GM23338 (cell line): Measurements from ENCODE around the gene PAX4. TPM values are rescaled to one million over a fixed set of nuclear protein-coding genes. Genes with fewer than 3 reads are reported as not detected.
A peak's percentile ranks its signal among the peaks of the same experiment; 100 is the strongest.

Source experiments
- ATAC-seq: fragments of 200-7000 bp; cut with Tn5 transposase; 3 replicates; pipeline ENCODE4 v1.9.1; 2020
- DNase-seq: peaks from one replicate; pipeline ENCODE4 v3.0.0-alpha.2; 2015; ENCODE audit warnings: low spot score
- H2AFZ ChIP-seq: fragments of 200-600 bp; sonication (generic); 2 replicates; pipeline ENCODE4 v1.8.0; 2016; ENCODE audit warnings: antibody characterized with exemption, mild to moderate bottlenecking, moderate library complexity
- H3F3A ChIP-seq: fragments of 200-600 bp; sonication (generic); replicated peaks from 2 replicates; pipeline ENCODE4 v1.8.0; 2017; ENCODE audit warnings: antibody characterized with exemption, mixed run types, low read depth
- H3K27ac ChIP-seq: fragments of 200-600 bp; sonication (generic); 2 replicates; pipeline ENCODE4 v1.6.1; 2016; ENCODE audit warnings: low read depth
- H3K27me3 ChIP-seq: fragments of 200-600 bp; sonication (generic); 2 replicates; pipeline ENCODE4 v1.8.0; 2016; ENCODE audit warnings: mild to moderate bottlenecking, mixed run types, moderate library complexity; ENCODE audit not compliant: insufficient read depth
- H3K36me3 ChIP-seq: fragments of 200-600 bp; sonication (generic); 2 replicates; pipeline ENCODE4 v1.8.0; 2016; ENCODE audit warnings: mild to moderate bottlenecking; ENCODE audit not compliant: insufficient read depth
- H3K4me1 ChIP-seq: fragments of 200-600 bp; sonication (generic); 2 replicates; pipeline ENCODE4 v1.8.0; 2016; ENCODE audit warnings: mild to moderate bottlenecking, moderate library complexity; ENCODE audit not compliant: insufficient read depth
- H3K4me2 ChIP-seq: fragments of 200-600 bp; sonication (generic); 2 replicates; pipeline ENCODE4 v1.7.1; 2017; ENCODE audit warnings: mixed run types
- H3K4me3 ChIP-seq: fragments of 200-600 bp; sonication (generic); 2 replicates; pipeline ENCODE4 v1.6.1; 2016; ENCODE audit warnings: mixed run types
- H3K79me2 ChIP-seq: fragments of 200-600 bp; sonication (generic); replicated peaks from 2 replicates; pipeline ENCODE4 v1.8.0; 2017; ENCODE audit warnings: mild to moderate bottlenecking; ENCODE audit not compliant: insufficient read depth
- H3K9me2 ChIP-seq: fragments of 200-600 bp; sonication (generic); 2 replicates; pipeline ENCODE4 v1.8.0; 2017; ENCODE audit not compliant: insufficient read depth
- H4K20me1 ChIP-seq: fragments of 200-600 bp; sonication (generic); replicated peaks from 2 replicates; pipeline ENCODE4 v1.8.0; 2017; ENCODE audit warnings: mild to moderate bottlenecking; ENCODE audit not compliant: insufficient read depth
- H3K27ac Mint-ChIP-seq: 2 replicates; pipeline ENCODE4 v1.8.0; 2020; ENCODE audit warnings: inconsistent platforms, mild to moderate bottlenecking, moderate library complexity, mixed read lengths
- H3K27me3 Mint-ChIP-seq: 3 replicates; pipeline ENCODE4 v1.8.0; 2022; ENCODE audit warnings: low read depth, mild to moderate bottlenecking, moderate library complexity, mixed read lengths, inconsistent platforms; ENCODE audit not compliant: insufficient read depth, poor library complexity
- H3K36me3 Mint-ChIP-seq: 3 replicates; pipeline ENCODE4 v1.8.0; 2021; ENCODE audit warnings: low read depth, mild to moderate bottlenecking, inconsistent platforms, moderate library complexity, mixed read lengths
- H3K4me1 Mint-ChIP-seq: 3 replicates; pipeline ENCODE4 v1.8.0; 2020; ENCODE audit warnings: mild to moderate bottlenecking, inconsistent platforms, mixed read lengths
- H3K4me3 Mint-ChIP-seq: 3 replicates; pipeline ENCODE4 v1.8.0; 2021; ENCODE audit warnings: moderate library complexity, mild to moderate bottlenecking, inconsistent platforms, mixed read lengths
- H3K9me3 Mint-ChIP-seq: 3 replicates; pipeline ENCODE4 v1.8.0; 2020; ENCODE audit warnings: moderate library complexity, mild to moderate bottlenecking, inconsistent platforms, mixed read lengths
- EZH2 ChIP-seq: fragments of 200-600 bp; sonication (generic); IDR thresholded peaks from one replicate; pipeline ENCODE4 v1.8.0; 2017; ENCODE audit warnings: antibody characterized with exemption, mild to moderate bottlenecking, low read depth; ENCODE audit not compliant: unreplicated experiment
- EZH2phosphoT487 ChIP-seq: fragments of 200-600 bp; sonication (generic); IDR thresholded peaks from one replicate; pipeline ENCODE4 v1.8.1; 2018; ENCODE audit warnings: antibody characterized with exemption; ENCODE audit not compliant: unreplicated experiment
- POLR2AphosphoS5 ChIP-seq: IDR thresholded peaks from 2 replicates; pipeline ENCODE4 v1.6.1; 2016; ENCODE audit warnings: antibody characterized with exemption, low read depth
- STAT1 ChIP-seq: IDR thresholded peaks from one replicate; pipeline ENCODE4 v1.6.1; 2016; ENCODE audit warnings: antibody characterized with exemption; ENCODE audit not compliant: unreplicated experiment
- ZNF114 ChIP-seq: fragments of 250-450 bp; sonication (Bioruptor Pico); IDR thresholded peaks from 2 replicates; pipeline ENCODE4 v1.5.0; 2020; ENCODE audit warnings: mild to moderate bottlenecking, moderate library complexity
- polyA plus RNA-seq: library from polyadenylated mRNA; unstranded; fragments of >200 nt; fragmentation: Nextera tagmentation; extraction: Ambion mirVana; gene quantifications from 2 replicates; pipeline ENCODE4 v1.2.1, GENCODE V29; 2016
- total RNA-seq: library from RNA; depleted of rRNA; stranded (reverse); fragments of >200 nt; shearing (Covaris generic); gene quantifications from 2 replicates; pipeline ENCODE4 v1.2.3, GENCODE V29; 2014
- TF ChIP-seq, protein P1 (sequence below), 2 experiments: fragments of 200-600 bp in 1 of 2; sonication (generic) in 1 of 2; conservative IDR thresholded peaks; 2 replicates each; pipeline versions ENCODE4 v1.5.1 to v1.6.1; 2016 to 2017; ENCODE audit warnings: antibody characterized with exemption in 2 of 2, low read depth in 2 of 2, mild to moderate bottlenecking in 2 of 2, moderate library complexity in 1 of 2
- TF ChIP-seq, protein P2 (sequence below): IDR thresholded peaks from 2 replicates; pipeline ENCODE4 v1.6.1; 2016; ENCODE audit warnings: antibody characterized with exemption
- TF ChIP-seq, protein P3 (sequence below): IDR thresholded peaks from one replicate; pipeline ENCODE4 v1.6.1; 2018; ENCODE audit warnings: antibody characterized with exemption; ENCODE audit not compliant: unreplicated experiment

PAX4 gene
- total and polyA plus RNA-seq, 2 experiments from 2014 or later: not detected

DNA sequence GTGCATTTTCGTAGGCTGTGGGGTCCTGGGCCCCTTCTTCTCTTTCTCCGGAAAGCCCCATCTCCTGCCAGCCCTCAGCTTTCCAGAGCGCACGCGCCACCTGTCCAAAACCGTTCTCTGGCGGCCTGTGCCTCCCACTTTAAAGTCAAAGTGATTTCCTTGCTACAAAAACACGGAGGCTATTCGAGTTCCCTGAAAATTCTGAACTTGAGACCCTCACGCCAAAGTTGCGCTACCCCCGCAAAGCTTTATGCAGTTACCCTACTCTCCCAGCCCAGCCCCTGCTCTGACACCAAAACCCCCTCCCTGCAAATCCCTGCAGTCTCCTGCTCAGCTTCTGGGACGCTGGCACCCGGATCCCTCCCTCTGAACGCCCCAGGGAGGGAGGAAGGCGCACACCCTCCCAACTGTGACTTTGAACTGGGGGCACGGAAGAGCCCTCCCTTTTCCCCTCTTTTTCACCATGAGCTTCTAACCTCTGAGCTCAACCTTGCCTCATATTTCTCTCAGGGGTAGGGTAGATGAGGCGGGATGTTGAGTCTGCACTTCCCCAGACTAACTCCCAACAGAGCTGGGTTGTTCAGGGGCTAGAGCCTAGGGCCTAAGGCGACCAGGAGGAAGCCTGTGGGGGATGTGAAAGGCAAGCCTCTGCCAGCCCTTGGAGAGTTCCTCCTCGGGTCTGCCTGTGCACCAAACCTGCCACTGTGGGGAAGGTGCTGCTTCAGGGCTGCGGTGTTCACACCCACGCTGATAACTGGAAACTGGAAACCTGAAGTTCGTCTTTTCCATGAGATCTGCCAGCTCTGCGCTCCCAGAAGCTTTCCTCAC, 2.7 kb upstream of the PAX4 start:
- peak overlapping the region; percentile 90 for H3K4me3 ChIP-seq
- H3K4me3 Mint-ChIP-seq: peak overlapping the region; percentile 90

More for the DNA sequence above, 2.7 kb upstream of the PAX4 start:
- Histone ChIP-seq H3K36me3 (no peaks in the 10 kb centered on the region), H2AFZ (peak overlapping the region; percentile 98), H3K79me2 (no peaks in the 10 kb centered on the region), H3K9me2 (no peaks in the 10 kb centered on the region), H3K4me1 (no peaks in the 10 kb centered on the region; the same call in 1 of the 2 replicates), H3K27ac (no peak overlapping the region), H4K20me1 (no peaks in the 10 kb centered on the region), H3K4me2 (peak overlapping the region; percentile 99), H3F3A (no peaks in the 10 kb centered on the region), H3K27me3 (peaks cover 60% of the 10 kb centered on the region)
- ATAC-seq (peak; percentile 88), DNase-seq (peak; percentile 80)
- H3K27ac Mint-ChIP-seq: no peak overlapping the region
- H3K4me1 Mint-ChIP-seq: peaks cover 17% of the 10 kb centered on the region
- TF ChIP-seq EZH2 (no peak), STAT1 (no peak), POLR2AphosphoS5 (no peak), ZNF114 (CRISPR knock-in tag) (no peak), EZH2phosphoT487 (no peak)
- TF ChIP-seq, protein P1, sequence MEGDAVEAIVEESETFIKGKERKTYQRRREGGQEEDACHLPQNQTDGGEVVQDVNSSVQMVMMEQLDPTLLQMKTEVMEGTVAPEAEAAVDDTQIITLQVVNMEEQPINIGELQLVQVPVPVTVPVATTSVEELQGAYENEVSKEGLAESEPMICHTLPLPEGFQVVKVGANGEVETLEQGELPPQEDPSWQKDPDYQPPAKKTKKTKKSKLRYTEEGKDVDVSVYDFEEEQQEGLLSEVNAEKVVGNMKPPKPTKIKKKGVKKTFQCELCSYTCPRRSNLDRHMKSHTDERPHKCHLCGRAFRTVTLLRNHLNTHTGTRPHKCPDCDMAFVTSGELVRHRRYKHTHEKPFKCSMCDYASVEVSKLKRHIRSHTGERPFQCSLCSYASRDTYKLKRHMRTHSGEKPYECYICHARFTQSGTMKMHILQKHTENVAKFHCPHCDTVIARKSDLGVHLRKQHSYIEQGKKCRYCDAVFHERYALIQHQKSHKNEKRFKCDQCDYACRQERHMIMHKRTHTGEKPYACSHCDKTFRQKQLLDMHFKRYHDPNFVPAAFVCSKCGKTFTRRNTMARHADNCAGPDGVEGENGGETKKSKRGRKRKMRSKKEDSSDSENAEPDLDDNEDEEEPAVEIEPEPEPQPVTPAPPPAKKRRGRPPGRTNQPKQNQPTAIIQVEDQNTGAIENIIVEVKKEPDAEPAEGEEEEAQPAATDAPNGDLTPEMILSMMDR (conservative IDR thresholded peaks at IDR 0.05; ENCODE audit: low read depth in 2 of 2): no peak
- TF ChIP-seq, protein P2, sequence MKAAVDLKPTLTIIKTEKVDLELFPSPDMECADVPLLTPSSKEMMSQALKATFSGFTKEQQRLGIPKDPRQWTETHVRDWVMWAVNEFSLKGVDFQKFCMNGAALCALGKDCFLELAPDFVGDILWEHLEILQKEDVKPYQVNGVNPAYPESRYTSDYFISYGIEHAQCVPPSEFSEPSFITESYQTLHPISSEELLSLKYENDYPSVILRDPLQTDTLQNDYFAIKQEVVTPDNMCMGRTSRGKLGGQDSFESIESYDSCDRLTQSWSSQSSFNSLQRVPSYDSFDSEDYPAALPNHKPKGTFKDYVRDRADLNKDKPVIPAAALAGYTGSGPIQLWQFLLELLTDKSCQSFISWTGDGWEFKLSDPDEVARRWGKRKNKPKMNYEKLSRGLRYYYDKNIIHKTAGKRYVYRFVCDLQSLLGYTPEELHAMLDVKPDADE: no peak
- TF ChIP-seq, protein P3, sequence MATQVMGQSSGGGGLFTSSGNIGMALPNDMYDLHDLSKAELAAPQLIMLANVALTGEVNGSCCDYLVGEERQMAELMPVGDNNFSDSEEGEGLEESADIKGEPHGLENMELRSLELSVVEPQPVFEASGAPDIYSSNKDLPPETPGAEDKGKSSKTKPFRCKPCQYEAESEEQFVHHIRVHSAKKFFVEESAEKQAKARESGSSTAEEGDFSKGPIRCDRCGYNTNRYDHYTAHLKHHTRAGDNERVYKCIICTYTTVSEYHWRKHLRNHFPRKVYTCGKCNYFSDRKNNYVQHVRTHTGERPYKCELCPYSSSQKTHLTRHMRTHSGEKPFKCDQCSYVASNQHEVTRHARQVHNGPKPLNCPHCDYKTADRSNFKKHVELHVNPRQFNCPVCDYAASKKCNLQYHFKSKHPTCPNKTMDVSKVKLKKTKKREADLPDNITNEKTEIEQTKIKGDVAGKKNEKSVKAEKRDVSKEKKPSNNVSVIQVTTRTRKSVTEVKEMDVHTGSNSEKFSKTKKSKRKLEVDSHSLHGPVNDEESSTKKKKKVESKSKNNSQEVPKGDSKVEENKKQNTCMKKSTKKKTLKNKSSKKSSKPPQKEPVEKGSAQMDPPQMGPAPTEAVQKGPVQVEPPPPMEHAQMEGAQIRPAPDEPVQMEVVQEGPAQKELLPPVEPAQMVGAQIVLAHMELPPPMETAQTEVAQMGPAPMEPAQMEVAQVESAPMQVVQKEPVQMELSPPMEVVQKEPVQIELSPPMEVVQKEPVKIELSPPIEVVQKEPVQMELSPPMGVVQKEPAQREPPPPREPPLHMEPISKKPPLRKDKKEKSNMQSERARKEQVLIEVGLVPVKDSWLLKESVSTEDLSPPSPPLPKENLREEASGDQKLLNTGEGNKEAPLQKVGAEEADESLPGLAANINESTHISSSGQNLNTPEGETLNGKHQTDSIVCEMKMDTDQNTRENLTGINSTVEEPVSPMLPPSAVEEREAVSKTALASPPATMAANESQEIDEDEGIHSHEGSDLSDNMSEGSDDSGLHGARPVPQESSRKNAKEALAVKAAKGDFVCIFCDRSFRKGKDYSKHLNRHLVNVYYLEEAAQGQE: no peak
- peaks cover 39% of the 10 kb centered on the region for H3K27me3 Mint-ChIP-seq
- no peaks in the 10 kb centered on the region for H3K9me3 Mint-ChIP-seq
- H3K36me3 Mint-ChIP-seq: no peaks in the 10 kb centered on the region
